NK-92 (cell line): ENCODE measurements around the gene ZNF785.
"Not testable (repeated sequence)": the region's sequence is repeated elsewhere in the genome, so short reads cannot be mapped to it uniquely, and the experiment has no call there.

Experiments
- DNase-seq: peaks from one replicate; lab custom pipeline; 2025; ENCODE audit not compliant: unreplicated experiment; lab: John Stamatoyannopoulos, UW

Gene ZNF785

DNA sequence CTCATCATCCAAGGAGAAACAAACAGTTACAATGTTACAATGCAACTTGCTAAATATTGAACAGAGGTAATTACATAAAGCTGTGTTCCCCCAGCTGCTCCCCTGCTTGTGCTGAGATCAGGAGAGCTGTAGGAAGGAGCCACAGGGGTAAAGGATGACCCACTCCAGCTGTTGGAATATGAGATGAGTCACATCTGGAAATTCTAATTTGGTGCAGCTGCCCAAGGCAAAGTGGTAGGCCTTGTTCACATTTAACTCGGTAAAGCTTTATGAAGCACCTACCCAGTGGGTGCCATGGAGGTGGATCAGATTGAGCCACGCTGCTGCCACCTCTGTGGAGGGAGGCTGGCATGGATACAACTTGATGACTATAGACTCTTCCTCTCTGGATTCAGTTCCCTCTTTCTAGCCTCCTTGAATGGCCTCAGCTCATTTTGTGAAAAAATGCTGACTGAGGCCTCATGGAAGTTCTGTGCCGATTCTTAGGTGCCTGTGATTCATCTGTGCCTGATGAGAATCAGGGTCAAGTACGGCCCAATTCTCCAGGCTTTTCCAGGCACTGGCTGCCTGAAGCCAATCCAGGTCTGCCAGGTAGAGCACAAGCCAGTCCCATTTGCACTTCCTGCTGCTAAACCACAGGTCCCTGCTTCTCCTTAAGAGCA lies 17.2 kb upstream of the ZNF785 start:
- DNase-seq, result no peak

DNA sequence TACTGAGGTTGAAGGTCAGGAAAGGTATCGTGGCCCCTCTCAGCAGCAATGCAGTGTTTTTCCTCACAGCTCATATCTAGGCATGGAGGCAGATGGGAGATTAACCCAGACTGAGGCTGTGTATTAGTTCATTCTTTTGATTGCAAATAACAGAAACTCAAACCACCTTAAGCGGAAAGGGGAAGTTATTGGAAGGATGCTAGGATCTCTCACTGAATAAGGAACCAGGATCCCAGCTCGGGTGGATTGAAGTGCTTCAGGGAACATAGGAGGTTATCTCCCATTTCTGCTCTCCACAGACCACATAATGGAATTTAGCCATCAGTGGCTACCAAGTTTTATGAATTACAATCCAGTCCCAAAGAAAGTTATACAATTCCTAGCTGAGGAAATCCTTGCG lies 16.5 kb upstream of the ZNF785 start:
- no peak for DNase-seq

DNA sequence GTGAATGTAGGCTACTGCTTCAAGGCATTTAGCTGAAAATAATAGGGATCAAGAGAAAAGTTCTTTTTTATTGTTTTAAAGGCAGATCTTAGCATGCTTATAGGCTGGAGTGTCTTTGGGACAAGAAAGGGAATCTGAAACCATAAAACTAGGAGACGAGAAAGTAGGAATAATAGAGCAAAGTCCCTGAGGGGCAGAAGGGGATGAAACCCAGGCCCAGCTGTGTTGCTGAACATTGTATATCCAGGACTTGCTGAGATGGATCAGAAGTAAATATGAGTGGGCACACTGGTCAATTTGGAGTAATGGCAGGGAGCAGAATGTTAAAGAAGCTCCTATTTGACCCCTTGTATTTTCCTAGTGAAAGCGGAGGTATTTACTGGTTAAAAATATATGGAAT lies 15.4 kb upstream of the ZNF785 start:
- DNase-seq, result no peak

DNA sequence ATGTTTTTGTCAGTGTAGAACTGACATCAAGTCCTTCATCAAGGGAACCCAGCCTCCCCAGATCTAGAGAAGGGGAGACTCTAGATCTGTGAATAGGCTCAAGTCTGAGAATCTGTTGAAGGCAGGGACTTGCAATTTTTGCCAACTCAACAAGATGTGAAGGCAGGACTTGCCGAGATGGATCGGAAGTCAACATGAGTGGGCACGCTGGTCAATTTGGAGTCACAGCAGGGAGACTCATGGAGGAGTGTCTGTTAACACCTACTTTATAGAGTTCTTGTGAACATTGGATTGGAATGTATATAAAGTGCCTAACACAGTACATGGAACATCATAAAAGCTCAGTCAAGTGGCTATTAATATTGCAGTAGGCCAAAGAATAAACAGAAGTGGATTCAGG lies 14.7 kb upstream of the ZNF785 start:
- no peak for DNase-seq

DNA sequence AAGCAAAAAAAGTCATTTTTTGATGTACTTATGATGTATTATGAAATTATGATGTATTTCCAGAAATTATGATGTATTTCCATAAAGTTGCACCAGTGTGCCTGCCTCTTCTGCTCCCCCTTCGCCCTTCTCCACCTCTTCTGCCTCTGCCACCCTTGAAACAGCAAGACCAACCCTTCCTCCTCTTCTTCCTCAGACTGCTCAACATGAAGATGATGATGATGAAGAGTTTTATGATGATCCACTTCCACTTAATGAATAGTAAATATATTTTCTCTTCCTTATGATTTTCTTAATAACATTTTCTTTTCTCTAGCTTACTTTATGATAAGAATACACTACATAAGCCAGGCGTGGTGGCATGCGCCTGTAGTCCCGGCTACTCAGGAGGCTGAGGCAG lies 7.4 kb upstream of the ZNF785 start:
- no peak for DNase-seq

DNA sequence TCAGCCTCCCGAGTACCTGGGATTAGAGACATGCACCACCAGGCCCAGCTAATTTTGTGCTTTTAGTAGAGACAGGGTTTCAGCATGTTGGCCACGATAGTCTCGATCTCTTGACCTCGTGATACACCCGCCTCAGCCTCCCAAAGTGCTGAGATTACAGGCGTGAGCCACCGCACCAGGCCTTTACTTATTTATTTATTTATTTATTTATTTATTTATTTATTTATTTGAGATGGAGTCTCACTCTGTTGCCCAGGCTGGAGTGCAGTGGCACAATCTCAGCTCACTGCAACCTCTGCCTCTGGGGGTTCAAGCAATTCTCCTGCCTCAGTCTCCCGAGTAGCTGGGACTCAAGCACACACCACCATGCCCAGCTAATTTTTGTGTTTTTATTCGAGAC lies 5.4 kb upstream of the ZNF785 start:
- not testable (repeated sequence) for DNase-seq

- not testable (repeated sequence) for DNase-seq
Measured at GRCh38 chr16:30589582-30589981, 4.1 kb upstream of the ZNF785 start.

- DNase-seq, result no peak
Measured at GRCh38 chr16:30588651-30589050, 3.2 kb upstream of the ZNF785 start.

GRCh38 chr16:30585022-30585399 lies 486 bp downstream of the ZNF785 start:
- DNase-seq, result no peak

- DNase-seq, result no peak
Measured at GRCh38 chr16:30582611-30583340, 2.7 kb downstream of the ZNF785 start.

DNA sequence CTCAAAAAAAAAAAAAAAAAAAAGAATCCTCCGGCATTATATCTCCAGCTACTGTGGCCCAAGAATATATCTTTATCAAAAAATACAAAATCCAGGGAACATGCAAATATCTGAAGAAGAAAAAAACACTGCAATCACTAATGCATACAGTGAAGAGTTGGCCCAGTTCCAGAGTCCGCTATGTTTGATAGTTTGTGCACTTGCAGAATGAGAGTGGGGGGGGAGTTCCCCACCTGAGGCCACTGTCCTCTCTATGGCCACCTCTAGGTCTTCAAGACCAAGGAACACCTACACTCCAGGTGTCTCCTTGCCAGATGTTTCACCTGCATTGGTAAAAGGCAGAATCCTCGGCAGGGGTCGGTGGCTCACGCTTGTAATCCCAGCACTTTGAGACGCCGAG lies 4.0 kb downstream of the ZNF785 start:
- no peak for DNase-seq

DNA sequence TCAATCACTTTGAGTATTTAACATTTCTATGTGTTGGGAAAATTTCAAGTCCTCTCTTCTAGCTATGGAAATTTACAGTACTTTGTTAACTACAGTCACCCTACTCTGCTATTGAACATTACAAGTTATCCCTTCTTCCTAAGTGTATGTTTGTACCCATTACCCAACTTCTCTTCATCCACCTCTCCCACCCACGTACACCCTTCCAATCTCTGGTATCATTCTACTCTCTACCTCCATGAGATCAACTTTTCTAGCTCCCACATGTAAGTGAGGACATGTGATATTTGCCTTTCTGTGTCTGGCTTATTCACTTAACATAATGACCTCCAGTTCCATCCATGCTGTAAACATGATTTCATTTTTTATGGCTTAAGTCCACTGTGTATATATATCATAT lies 10.8 kb downstream of the ZNF785 start:
- no peak for DNase-seq

DNA sequence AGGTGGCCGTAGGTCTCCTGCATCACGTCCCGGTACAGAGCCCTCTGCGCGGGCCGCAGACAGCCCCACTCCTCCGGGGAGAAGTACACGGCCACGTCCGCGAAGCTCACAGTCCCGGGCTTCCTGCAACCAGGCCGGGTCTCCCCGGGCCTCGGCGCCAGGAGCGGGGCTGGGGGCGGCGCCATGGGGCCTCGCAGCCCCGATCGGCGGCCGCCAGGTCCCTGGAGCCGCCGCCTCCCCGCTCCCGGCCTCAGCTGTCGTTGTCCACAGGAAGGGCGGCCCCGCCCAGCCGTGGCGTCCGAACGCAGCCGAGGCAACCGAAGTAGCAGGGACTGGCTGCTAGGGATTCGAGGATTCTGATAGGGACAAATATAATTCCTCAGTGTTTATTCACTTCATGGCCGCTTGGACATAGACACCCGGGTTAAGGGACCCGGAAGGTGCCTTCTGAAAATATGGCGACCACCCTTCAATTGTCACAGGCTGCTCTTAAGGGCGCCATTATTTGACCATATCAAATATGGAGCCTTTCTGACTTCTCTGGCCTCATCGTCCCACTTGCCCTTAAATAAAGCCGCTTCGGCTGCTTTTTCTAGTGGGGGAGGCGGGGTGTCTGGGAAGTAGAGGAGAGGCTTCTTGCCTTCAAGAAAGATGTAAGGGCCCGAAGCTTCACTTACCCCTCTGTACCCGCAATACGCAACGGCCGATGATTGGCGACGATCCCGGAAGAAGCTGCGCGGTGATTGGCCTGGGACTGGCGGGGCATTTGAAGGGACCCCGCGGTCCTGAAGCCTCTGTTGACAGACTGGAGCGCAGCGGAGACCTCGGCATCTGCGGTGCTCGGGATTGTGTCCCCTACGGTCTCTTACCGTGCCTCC lies 13.8 kb downstream of the ZNF785 start, which contains the start of gene ZNF688:
Gene ZNF688, minus strand, starts transcription at position 270 of the 878 bp plus-strand sequence. Its CDS starts 85 bp downstream, at position 185.
- DNase-seq, result peak; percentile 79

- DNase-seq, result no peak
Measured at GRCh38 chr16:30570636-30571444, 14.7 kb downstream of the ZNF785 start.

DNA sequence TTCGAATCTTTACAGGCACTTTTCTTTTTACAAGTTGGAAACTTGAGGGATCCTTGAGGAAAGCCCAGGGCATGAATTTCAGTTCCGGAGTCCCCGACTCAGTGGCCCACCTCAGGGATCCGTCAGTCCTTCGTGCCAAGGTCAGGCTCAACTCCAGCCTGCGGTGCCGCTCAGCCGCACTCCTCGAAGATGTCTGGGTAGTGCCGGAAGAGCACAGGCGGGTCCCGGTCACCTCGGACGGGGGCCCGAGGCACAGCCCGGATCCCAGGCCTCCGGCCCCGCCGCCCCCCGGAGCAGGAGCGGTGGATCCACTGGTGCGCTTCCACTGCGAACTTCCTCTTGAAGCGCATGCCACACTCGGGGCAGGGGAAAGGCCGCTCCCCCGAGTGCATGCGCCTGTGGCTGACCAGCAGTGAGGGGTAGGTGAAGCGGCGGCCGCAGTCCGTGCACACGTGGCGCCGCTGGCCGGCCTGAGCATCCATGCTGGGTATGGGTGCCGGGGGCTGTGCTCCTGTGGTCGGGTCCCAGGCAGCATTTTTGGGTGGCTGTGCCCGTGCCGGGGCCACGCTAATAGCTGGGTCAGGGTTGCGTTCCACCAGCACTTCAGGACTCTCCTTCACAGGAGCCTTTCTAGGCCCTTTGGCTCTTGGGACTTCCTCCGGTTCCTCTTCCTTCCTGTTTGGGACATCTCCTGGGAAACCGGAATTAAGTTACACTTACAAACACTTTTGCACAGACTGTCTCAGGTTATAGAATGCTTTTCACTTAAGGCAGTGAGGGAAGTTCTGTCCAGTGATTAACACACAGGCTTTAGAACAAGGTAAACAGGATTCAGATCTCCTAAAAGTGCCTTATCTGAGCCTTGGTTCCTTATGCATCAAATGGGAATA lies 15.5 kb downstream of the ZNF785 start:
- DNase-seq, result no peak

DNA sequence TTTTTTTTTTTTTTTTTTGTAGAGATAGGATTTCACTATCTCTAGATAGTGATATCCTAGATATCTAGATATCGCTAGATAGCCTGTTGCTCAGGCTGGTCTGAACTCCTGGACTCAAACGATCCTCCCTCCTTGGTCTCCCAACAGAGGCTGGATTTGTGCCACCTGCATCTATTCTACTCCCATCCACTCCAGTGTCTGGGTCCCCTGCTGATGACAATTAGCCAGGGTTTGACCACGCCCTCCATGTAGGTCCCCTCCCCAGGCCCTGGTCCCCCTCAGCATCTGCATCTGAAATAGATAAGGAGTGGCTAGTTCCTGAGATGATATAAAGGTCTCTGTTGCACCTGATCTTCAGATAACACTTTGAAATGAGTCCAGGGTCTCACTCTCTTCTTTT lies 16.2 kb downstream of the ZNF785 start:
- no peak for DNase-seq

DNA sequence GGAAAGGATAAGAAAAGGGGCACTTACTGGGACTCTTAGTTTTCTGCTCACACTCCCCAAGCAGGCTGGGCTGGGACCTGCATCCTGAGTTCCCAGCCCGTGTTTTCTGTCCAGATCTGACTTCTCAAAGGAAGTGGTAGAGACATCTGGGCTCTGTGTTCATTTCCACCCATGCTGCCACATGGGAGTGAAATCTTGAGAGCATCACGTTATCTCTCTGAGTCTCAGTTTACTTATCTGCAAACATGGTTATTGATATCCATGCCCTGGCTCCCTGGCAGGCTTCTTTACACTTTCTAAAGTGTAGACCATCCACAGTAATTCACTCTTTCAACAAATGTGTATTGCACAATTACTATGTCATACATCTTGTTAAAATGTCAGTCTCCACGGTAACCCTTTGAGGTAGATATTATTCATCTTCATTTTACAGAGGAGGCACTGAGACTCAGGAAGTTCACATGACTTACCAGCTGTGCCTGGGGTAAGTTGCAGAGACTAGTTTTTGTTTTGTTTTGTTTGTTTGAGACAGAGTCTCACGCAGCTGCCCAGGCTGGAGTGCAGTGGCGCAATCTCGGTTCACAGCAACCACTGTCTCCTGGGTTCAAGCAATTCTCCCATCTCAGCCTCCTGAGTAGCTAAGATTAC lies 17.4 kb downstream of the ZNF785 start:
- no peak for DNase-seq

GRCh38 chr16:30567160-30567990 lies 18.1 kb downstream of the ZNF785 start:
- no peak for DNase-seq

GRCh38 chr16:30566531-30566930 lies 19.0 kb downstream of the ZNF785 start:
- no peak for DNase-seq
